B cell (primary cell): Measurements from ENCODE around the gene FURIN. TPM values are rescaled to one million over a fixed set of nuclear protein-coding genes. Genes with fewer than 3 reads are reported as not detected.

ENCODE experiments used
- ATAC-seq: fragments of 200-7000 bp; cut with Tn5 transposase; one replicate; pipeline ENCODE4 v1.10.0; 2021; ENCODE audit warnings: low read depth, mild to moderate bottlenecking, moderate number of reproducible peaks, moderate library complexity
- CTCF ChIA-PET: fragments of 350-600 bp; sonication (Branson Sonifier 250); formaldehyde crosslinking; loops from one replicate; lab custom pipeline; 2021; ENCODE audit warnings: antibody characterized with exemption, inconsistent platforms; lab: Charles Lee
- POLR2A ChIA-PET: fragments of 350-600 bp; sonication (Branson Sonifier 250); formaldehyde crosslinking; loops from one replicate; lab custom pipeline; 2021; ENCODE audit warnings: antibody characterized with exemption; lab: Charles Lee
- DNase-seq: peaks from one replicate; pipeline ENCODE4 v3.0.0; 2013
- H2AFZ ChIP-seq: 2 replicates; pipeline ENCODE4 v1.6.1; 2012; ENCODE audit warnings: mild to moderate bottlenecking, low read depth, low read length; ENCODE audit not compliant: insufficient read depth, poor library complexity, severe bottlenecking
- H3K27ac ChIP-seq, 2 donors: 1 replicate in 1 of 2; 2 replicates in 1 of 2; pipeline ENCODE4 v1.5.1; 2012 to 2013; ENCODE audit warnings: low read length in 2 of 2, mild to moderate bottlenecking in 2 of 2, moderate library complexity in 1 of 2
- H3K27me3 ChIP-seq, 4 experiments: fragments of 200-600 bp in 1 of 4; sonication (generic) in 1 of 4; replicated peaks in 1 of 4; 1 replicate in 2 of 4; 2 replicates in 2 of 4; pipeline versions ENCODE4 v1.6.1 to v1.7.0; 2013 to 2016; ENCODE audit warnings: low read length in 3 of 4, mild to moderate bottlenecking in 2 of 4, mixed read lengths in 1 of 4, moderate library complexity in 1 of 4; ENCODE audit not compliant: insufficient read depth in 4 of 4, control insufficient read depth in 3 of 4; ENCODE audit errors: control extremely low read depth in 1 of 4
- H3K36me3 ChIP-seq, 2 experiments: replicated peaks in 1 of 2; 1 replicate in 1 of 2; 2 replicates in 1 of 2; pipeline versions ENCODE4 v1.6.1 to v1.7.1; 2013; ENCODE audit warnings: low read length in 1 of 2; ENCODE audit not compliant: insufficient read depth in 2 of 2, control insufficient read depth in 1 of 2; ENCODE audit errors: control extremely low read depth in 1 of 2, extremely low read depth in 1 of 2
- H3K4me1 ChIP-seq, 2 donors: fragments of 200-600 bp in 1 of 2; sonication (generic) in 1 of 2; 1 replicate in 1 of 2; 2 replicates in 1 of 2; pipeline versions ENCODE4 v1.5.1 to v1.6.1; 2013 to 2017; ENCODE audit warnings: low read length in 2 of 2; ENCODE audit not compliant: control insufficient read depth in 2 of 2, insufficient read depth in 2 of 2
- H3K4me2 ChIP-seq: replicated peaks from 2 replicates; pipeline ENCODE3; 2012; ENCODE audit warnings: mild to moderate bottlenecking, low read depth, low read length; ENCODE audit not compliant: poor library complexity, severe bottlenecking
- H3K4me3 ChIP-seq, 5 experiments: fragments of 200-600 bp in 1 of 5; sonication (generic) in 1 of 5; 1 replicate in 3 of 5; 2 replicates in 2 of 5; pipeline versions ENCODE4 v1.5.1 to v1.7.0; 2011 to 2016; ENCODE audit warnings: low read length in 4 of 5, mild to moderate bottlenecking in 4 of 5, low read depth in 2 of 5, control low read depth in 1 of 5, moderate library complexity in 1 of 5; ENCODE audit not compliant: insufficient read depth in 1 of 5; ENCODE audit errors: control extremely low read depth in 1 of 5, extremely low read depth in 1 of 5
- H3K79me2 ChIP-seq: fragments of 200-600 bp; sonication (generic); one replicate; pipeline ENCODE4 v1.6.0; 2016; ENCODE audit warnings: low read length; ENCODE audit not compliant: control insufficient read depth, insufficient read depth
- H3K9ac ChIP-seq: fragments of 200-600 bp; sonication (generic); 2 replicates; pipeline ENCODE4 v1.6.1; 2017; ENCODE audit warnings: mild to moderate bottlenecking, low read length, moderate library complexity
- H3K9me3 ChIP-seq, 3 donors: one replicate each; pipeline versions ENCODE4 v1.6.1 to v1.7.1; 2013; ENCODE audit warnings: low read length in 2 of 3; ENCODE audit not compliant: control insufficient read depth in 2 of 3, insufficient read depth in 1 of 3; ENCODE audit errors: control extremely low read depth in 1 of 3
- H4K20me1 ChIP-seq: 2 replicates; pipeline ENCODE4 v1.6.0; 2012; ENCODE audit warnings: mild to moderate bottlenecking, low read length; ENCODE audit not compliant: insufficient read depth, control insufficient read depth, poor library complexity, severe bottlenecking
- H3K27ac Mint-ChIP-seq: one replicate; pipeline ENCODE4 v1.8.0; 2021; ENCODE audit warnings: mixed read lengths
- H3K27me3 Mint-ChIP-seq: one replicate; pipeline ENCODE4 v1.8.0; 2021; ENCODE audit warnings: mixed read lengths
- H3K4me1 Mint-ChIP-seq: one replicate; pipeline ENCODE4 v1.8.0; 2021; ENCODE audit warnings: mixed read lengths
- H3K4me3 Mint-ChIP-seq: one replicate; pipeline ENCODE4 v1.8.0; 2021; ENCODE audit warnings: mixed read lengths
- H3K9me3 Mint-ChIP-seq: one replicate; pipeline ENCODE4 v1.8.0; 2022; ENCODE audit warnings: mixed read lengths; ENCODE audit not compliant: insufficient read depth
- CTCF ChIP-seq: fragments of 200-600 bp; IDR thresholded peaks from one replicate; pipeline ENCODE4 v1.8.0; 2022; ENCODE audit warnings: antibody characterized with exemption, mild to moderate bottlenecking
- EZH2 ChIP-seq: IDR thresholded peaks from 2 replicates; pipeline ENCODE4 v1.6.1; 2012; ENCODE audit warnings: borderline replicate concordance, low read depth, mild to moderate bottlenecking, moderate library complexity, low read length; ENCODE audit not compliant: insufficient read depth, poor library complexity, severe bottlenecking
- WGBS: methylation state at CpG from one replicate; pipeline ENCODE4 v1.1.5; 2013; ENCODE audit warnings: missing lambda C conversion rate; ENCODE audit not compliant: insufficient coverage; 5-methylcytosine and 5-hydroxymethylcytosine counted together
- intact Hi-C: fragments of 100-400 bp; cut with micrococcal nuclease; formaldehyde crosslinking; loops from one replicate; pipeline ENCODE4 v1.10.0; 2022
- polyA plus RNA-seq: library from polyadenylated mRNA; depleted of rRNA; stranded (reverse); fragments of >200 nt; gene quantifications from 2 replicates; pipeline ENCODE4 v1.2.3, GENCODE V29; 2012
- total RNA-seq, 2 donors: library from RNA; stranded (reverse); fragments of 120-200 nt in 1 of 2; gene quantifications; 1 replicate in 1 of 2; 2 replicates in 1 of 2; pipeline versions ENCODE4 v1.2.3 to v1.2.4, GENCODE V29; 2013 to 2022

FURIN gene
- total and polyA plus RNA-seq, 2 donors (not counting 1 experiment from before 2014, with no cell fraction given) = 31.6 to 66.7 TPM

DNA sequence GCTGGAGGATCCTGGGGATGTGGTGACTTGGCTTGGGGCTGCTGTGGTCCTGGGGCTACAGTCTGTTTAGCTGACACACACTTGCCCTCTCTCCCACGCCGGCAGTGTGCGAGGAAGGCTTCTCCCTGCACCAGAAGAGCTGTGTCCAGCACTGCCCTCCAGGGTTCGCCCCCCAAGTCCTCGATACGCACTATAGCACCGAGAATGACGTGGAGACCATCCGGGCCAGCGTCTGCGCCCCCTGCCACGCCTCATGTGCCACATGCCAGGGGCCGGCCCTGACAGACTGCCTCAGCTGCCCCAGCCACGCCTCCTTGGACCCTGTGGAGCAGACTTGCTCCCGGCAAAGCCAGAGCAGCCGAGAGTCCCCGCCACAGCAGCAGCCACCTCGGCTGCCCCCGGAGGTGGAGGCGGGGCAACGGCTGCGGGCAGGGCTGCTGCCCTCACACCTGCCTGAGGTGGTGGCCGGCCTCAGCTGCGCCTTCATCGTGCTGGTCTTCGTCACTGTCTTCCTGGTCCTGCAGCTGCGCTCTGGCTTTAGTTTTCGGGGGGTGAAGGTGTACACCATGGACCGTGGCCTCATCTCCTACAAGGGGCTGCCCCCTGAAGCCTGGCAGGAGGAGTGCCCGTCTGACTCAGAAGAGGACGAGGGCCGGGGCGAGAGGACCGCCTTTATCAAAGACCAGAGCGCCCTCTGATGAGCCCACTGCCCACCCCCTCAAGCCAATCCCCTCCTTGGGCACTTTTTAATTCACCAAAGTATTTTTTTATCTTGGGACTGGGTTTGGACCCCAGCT lies 13.0 kb downstream of the FURIN start:
- ChIA-PET CTCF (interaction anchor here (1.1 to 1.3 kb wide), 2 partner anchors 51 to 164 kb away, joined by 3 to 5 read pairs; partner anchors contain the start of genes BLM and HDDC3), POLR2A (interaction anchor here (1.0 to 1.2 kb wide), 2 partner anchors 42 to 43 kb away, joined by 3 read pairs; no protein-coding TSS in a partner anchor)
- 96% methylated on average over 29 of the region's 35 CpGs for WGBS
- H3K4me1 ChIP-seq = peaks cover 24 to 31% of the 10 kb centered on the region in 2 donors
- no peak for ATAC-seq
- H3K4me2 ChIP-seq = no peak overlapping the region
- H3K4me3 Mint-ChIP-seq = no peak overlapping the region
- DNase-seq = no peak
- H3K9ac ChIP-seq = no peak overlapping the region
- no peaks in the 10 kb centered on the region for H3K9me3 Mint-ChIP-seq
- H2AFZ ChIP-seq = no peak overlapping the region
- peaks cover 0 to 48% of the 10 kb centered on the region in 2 experiments for H3K36me3 ChIP-seq
- H4K20me1 ChIP-seq = peaks cover 6% of the 10 kb centered on the region
- no peak overlapping the region for H3K27ac Mint-ChIP-seq
- intact Hi-C loops = no loop called here
- no peak overlapping the region for H3K27ac ChIP-seq
- H3K4me3 ChIP-seq = no peak overlapping the region
- no peaks in the 10 kb centered on the region for H3K27me3 Mint-ChIP-seq
- no peaks in the 10 kb centered on the region for H3K79me2 ChIP-seq
- TF ChIP-seq CTCF (no peak), EZH2 (no peak)
- H3K27me3 ChIP-seq = no peaks in the 10 kb centered on the region
- peaks cover 22% of the 10 kb centered on the region for H3K4me1 Mint-ChIP-seq
- H3K9me3 ChIP-seq = no peaks in the 10 kb centered on the region
